HAP-1 (cell line): ENCODE results near the gene MAGEF1.

Experiments used
- DNase-seq, 2 experiments: peaks; one replicate each; pipeline ENCODE4 v3.0.0-alpha.2; 2016 to 2020; ENCODE audit warnings: low spot score in 2 of 2
- H3K27me3 ChIP-seq: fragments of 250-450 bp; sonication (Bioruptor Pico); 2 replicates; pipeline ENCODE4 v1.5.1; 2020; ENCODE audit warnings: low read depth, mild to moderate bottlenecking, moderate library complexity
- H3K36me3 ChIP-seq: fragments of 250-450 bp; sonication (Bioruptor Pico); replicated peaks from 2 replicates; pipeline ENCODE4 v1.5.1; 2020; ENCODE audit warnings: mild to moderate bottlenecking
- H3K4me1 ChIP-seq: fragments of 250-450 bp; sonication (Bioruptor Pico); 2 replicates; pipeline ENCODE4 v1.5.1; 2020; ENCODE audit warnings: mild to moderate bottlenecking
- H3K4me3 ChIP-seq: fragments of 250-450 bp; sonication (Bioruptor Pico); 2 replicates; pipeline ENCODE4 v1.5.1; 2020; ENCODE audit warnings: mild to moderate bottlenecking, moderate library complexity
- H3K9me3 ChIP-seq: fragments of 250-450 bp; sonication (Bioruptor Pico); 2 replicates; pipeline ENCODE4 v1.5.1; 2020; ENCODE audit warnings: mild to moderate bottlenecking, moderate library complexity
- in situ Hi-C: fragments of 300-500 bp; cut with MboI; formaldehyde crosslinking; loops from 3 replicates; pipeline ENCODE4 v1.14.3; 2020; ENCODE audit warnings: low sequenced_read_pairs, inconsistent platforms, mixed read lengths

MAGEF1 gene

DNA sequence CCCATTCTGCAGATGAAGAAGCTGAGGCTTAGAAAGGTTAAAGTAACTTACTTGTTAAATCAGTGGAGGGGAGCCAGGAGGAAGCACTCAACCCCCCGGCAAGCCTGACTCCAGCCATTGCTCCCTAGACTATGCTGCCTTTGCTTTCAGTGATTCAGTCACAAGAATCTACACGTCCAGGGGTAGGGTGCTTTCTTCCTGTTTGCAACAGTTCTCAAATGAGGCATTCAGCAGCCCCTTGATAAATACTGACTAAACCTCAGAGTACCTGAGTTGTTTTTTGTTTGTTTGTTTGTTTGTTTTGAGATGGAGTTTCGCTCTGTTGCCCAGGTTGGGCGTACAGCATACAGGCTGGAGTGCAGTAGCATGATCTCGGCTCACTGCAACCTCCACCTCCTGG, 28.6 kb downstream of the MAGEF1 start:
- in situ Hi-C loops = no loop called here
- Histone ChIP-seq H3K27me3 (no peaks in the 10 kb centered on the region), H3K4me1 (peaks cover 16% of the 10 kb centered on the region), H3K9me3 (no peaks in the 10 kb centered on the region), H3K4me3 (no peak overlapping the region), H3K36me3 (no peaks in the 10 kb centered on the region)
- DNase-seq = no peak

DNA sequence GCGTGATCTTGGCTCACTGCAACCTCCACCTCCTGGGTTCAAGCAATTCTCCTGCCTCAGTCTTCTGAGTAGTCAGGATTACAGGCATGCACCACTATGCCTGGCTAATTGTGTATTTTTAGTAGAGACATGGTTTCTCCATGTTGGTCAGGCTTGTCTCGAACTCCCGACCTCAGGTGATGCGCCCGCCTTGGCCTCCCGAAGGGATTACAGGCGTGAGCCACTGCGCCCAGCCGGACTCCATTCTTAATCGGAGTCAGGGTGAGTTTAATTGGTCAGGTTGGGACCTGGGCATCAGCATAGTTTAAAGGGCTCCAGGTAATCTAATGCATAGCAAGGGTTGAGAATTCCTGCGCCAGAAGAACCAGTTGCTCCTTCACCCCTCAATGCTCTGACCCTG, 29.2 kb downstream of the MAGEF1 start:
- in situ Hi-C loops = no loop called here

DNA sequence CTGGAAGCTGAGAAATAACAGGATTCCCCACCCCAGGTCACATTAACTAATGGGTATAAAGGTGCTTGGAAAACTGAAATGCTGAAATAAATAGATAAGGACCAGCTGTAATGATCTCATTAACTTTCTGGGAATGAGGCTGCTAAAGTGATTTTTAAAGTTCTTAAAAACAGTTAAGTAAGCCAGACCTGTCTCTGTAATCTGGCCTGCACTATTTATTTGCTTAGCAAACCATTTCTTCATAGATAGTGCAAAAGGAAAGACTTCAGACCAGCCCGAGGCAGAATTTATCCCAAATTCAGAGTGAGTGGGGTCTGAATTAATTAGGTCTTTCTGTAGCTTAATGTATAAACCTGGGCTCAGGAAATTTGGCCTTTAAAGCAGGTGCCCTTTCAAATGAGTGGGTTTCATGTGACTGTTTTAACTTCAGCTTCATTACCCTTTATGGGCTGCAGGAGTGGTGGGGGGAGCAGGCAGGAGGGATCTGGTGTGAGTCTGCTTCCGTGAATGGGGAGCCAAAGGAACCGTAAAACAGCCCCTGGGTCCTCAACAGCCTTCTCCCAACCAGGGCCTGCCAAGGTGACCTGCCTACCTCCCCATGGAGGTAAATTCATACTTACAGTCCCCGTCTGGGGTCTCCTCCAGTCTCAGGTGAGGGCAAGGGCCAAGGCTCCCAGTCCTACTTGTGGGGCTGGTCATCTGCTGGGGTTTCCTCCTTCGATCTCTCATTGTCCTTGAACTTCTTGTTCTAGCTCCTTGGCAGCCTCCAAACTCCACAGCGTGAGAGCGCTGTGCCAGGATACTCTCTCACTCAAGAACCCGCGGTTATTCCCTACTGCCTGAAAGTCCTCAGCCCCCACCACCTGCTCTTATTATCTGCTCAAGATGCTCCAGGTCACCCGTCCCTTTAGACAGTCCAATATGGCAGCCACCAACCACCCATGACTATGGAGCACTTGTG, 31.2 kb downstream of the MAGEF1 start:
- DNase-seq = no peak
- no peaks in the 10 kb centered on the region for H3K27me3 ChIP-seq
- H3K4me1 ChIP-seq = peaks cover 7% of the 10 kb centered on the region
- no peaks in the 10 kb centered on the region for H3K36me3 ChIP-seq
- in situ Hi-C loops = no loop called here
- H3K4me3 ChIP-seq = no peak overlapping the region
- H3K9me3 ChIP-seq = no peaks in the 10 kb centered on the region

More for the DNA sequence above, 29.2 kb downstream of the MAGEF1 start:
- no peaks in the 10 kb centered on the region for H3K27me3 ChIP-seq
- no peaks in the 10 kb centered on the region for H3K36me3 ChIP-seq
- H3K4me3 ChIP-seq = no peak overlapping the region
- peaks cover 16% of the 10 kb centered on the region for H3K4me1 ChIP-seq
- no peak for DNase-seq
- H3K9me3 ChIP-seq = no peaks in the 10 kb centered on the region

DNA sequence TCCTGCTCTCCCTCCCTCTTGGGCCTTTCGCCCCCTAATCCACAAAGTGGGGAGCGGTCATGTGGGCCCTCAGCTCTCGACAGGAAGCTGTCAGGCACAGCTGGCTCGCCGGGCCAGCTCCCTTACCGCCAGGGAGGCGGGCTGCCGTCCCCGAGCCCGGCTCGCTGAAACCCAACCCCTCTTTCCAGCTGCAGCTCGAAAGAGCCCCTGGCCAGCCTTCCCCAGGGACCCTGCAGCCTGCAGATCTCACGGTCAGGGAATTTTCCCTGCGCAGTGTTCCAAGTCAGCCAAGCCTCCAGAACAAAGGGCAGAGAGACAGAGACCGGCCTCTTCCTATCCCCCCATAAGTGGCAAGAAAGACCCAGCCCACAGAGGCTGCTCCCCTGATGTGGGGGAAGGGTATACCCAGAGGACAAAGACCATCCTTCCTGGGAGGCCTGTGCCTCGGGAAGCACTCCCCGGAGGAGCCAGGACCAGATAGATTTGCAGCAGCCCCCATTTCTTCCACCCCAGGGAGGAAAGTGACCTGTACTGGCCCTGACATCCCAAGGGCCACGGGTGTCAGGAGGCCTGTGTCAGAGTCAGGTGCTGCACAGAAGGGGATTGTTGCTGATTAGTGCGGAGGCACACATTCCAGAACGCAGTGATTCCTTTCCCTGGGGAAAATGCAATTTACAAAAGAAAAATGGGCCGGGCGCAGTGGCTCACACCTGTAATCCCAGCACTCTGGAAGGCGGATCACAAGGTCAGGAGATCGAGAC, 32.6 kb downstream of the MAGEF1 start:
- Histone ChIP-seq H3K9me3 (no peaks in the 10 kb centered on the region), H3K27me3 (no peaks in the 10 kb centered on the region), H3K4me1 (no peaks in the 10 kb centered on the region), H3K4me3 (no peak overlapping the region), H3K36me3 (no peaks in the 10 kb centered on the region)
- in situ Hi-C loops = no loop called here
- DNase-seq = peak in 1 of 2 experiments; percentile 48

DNA sequence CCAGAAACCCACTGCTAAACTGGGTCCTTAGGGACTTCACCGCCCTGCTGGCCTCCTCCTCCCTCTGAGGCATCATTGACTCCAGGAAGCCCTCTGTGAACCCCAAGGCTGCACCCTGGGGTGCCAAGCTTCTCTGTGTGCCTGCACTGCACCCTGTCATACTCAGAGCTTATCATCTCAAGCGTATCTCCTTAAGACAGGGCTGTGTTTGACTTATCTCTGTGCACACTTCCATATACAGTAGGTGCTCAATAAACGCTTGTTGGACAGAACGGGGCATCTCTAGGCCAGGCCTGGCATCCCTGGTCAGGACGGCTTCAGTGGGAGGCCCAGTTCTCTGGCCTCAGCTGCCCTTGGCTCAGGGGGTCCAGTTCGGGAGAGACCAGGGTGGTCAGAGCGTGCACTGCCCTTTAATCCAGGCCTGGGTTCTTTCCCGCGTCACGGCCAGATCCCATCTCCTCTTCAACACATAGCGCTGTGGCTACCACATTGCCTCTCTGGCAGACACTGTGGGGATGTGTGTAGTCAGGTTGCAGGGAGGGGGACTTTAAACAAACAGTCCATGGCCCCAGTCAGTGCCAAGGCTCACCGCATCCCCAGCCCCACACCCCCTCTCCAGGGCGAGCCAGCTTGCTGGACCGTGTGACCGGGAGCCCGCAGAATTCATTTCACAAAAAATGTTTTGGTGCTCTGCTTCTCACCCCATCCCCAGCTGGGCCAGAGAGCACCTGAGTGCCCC, 33.4 kb downstream of the MAGEF1 start:
- in situ Hi-C loops = no loop called here
- Histone ChIP-seq H3K4me1 (no peaks in the 10 kb centered on the region), H3K27me3 (no peaks in the 10 kb centered on the region), H3K36me3 (no peaks in the 10 kb centered on the region), H3K9me3 (no peaks in the 10 kb centered on the region), H3K4me3 (no peak overlapping the region)
- DNase-seq = no peak

DNA sequence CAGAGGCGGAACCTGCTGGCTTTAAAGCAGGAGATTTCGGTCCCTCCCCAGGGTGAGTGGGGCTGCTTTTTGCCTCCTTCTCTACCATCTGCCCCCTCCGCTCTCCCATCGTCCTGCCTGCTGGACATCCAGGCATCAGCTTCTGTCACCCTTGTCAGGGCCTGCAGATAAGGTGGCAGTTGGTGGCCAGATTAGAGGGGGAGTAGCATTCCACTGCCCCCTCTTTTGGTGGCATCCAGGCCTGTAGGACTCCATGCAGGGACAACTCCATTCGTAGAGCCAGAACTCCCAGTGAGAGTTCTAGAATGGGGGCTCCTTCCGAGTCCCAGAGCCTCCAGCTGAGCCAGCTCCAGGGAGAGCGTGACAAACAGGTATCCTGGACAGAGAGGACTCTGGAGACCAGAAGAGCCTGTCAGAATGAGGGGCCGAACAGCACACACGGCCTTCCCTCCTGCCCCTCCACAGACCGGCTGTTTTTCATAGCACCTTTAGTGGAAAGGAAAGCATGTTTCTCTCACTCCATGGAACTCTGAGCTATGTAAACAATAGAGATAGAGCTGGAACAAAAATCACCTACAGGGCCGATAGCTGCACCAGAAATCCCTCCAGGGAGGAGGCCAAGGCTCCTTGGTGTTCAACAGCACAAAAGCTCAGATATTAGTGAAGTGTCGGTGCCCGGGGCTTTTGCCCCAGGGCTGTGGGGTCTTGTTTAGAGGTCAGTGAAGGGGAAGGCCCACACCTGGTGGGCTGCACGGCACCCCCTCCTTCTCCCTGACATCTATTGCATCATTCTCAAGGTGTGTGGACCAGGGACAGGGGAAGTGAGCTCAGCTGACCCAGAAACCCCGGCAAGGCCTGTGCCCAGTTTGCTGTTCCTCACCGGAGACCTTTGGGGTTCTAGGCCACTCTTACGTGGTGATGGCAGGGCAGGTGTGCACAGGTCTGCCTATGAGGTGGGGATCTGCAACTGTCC, 34.2 kb downstream of the MAGEF1 start:
- no peaks in the 10 kb centered on the region for H3K36me3 ChIP-seq
- H3K4me1 ChIP-seq = no peaks in the 10 kb centered on the region
- H3K27me3 ChIP-seq = no peaks in the 10 kb centered on the region
- in situ Hi-C loops = no loop called here
- H3K9me3 ChIP-seq = no peaks in the 10 kb centered on the region
- DNase-seq = no peak
- H3K4me3 ChIP-seq = no peak overlapping the region

DNA sequence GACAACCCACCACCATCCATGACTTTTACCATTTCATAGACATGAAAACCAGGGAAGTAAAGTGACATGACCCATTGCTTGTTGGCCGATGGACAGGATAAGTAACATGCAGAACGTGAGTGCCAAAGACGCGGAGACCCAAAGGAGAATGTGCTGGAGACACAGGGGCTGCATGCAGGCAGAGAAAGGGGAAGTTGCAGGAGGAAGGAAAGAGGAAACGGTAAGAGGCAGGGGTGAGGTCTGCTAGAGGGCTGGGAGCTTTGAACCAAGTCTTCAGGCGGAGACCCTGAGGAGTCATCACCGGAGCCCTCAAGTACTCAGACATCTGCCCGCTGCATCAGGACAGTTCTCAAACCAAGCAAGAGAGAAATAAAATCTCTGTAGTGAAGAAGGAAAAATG, 34.9 kb downstream of the MAGEF1 start:
- in situ Hi-C loops = no loop called here

DNA sequence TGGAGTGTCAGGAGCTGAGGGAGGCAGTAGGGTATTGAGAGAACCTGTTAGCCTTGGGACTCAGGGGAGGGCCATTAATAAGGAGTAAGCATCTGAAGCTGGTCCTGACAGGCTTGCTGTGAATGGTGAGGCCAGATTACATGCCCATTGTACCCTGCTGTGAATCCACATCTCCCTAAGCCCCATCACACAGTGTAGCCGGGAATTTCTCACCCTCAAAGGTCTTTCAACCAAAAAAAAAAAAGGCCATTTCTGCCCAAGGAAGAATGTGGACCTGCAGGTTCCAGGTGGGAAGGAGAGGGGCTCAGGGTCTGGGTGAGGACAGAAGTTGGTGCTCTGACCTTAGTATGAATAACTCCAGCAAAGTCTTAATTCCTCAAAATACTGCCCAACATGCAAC, 37.2 kb downstream of the MAGEF1 start:
- no peak for DNase-seq
- Histone ChIP-seq H3K4me1 (no peaks in the 10 kb centered on the region), H3K27me3 (no peaks in the 10 kb centered on the region), H3K9me3 (no peaks in the 10 kb centered on the region), H3K4me3 (no peak overlapping the region), H3K36me3 (no peaks in the 10 kb centered on the region)
- in situ Hi-C loops = no loop called here

More for the DNA sequence above, 34.9 kb downstream of the MAGEF1 start:
- Histone ChIP-seq H3K36me3 (no peaks in the 10 kb centered on the region), H3K27me3 (no peaks in the 10 kb centered on the region), H3K4me1 (no peaks in the 10 kb centered on the region), H3K9me3 (no peaks in the 10 kb centered on the region), H3K4me3 (no peak overlapping the region)
- DNase-seq = no peak

DNA sequence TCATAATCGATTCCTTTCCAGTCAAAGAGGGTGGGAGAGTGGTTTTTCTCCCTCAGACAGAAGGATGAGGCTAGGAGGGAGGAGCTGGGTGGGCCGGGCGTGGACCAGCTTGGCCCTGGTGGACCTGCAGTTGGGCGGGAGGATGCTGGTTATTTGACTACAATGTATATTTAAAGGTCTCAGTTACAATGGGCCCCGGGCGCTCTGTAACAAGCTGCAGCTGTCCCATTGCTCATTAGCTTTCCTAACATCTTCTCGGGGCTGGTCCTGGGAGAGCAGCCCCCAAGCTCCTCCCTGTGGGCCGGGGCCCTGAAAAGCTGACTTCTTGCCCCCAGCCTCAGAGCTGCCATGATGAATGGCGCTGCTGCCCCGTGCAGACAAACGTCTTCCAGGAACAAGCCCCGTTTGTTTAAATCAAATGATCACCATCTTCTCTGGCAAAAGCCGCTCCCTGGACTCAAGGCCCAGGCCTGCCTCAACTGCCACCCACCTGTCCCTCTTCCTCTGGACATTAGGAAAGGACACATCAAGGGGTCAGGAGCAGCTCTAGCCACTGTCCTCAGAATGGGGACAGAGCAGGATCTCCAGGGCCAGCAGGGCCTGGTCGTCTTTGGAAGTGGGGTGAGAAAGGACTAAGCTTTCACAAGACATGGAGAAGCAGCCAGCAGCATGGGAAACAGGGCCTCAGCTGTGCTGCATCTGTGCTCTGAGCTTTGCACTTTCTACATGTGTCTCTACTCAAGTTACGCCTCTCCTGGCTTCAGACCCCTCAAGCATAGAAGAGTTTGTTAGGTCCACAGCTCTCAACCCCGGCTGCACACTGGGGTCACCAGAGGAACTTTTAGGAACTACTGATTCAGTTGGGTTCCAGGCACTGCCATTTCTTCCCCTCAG, 38.6 kb downstream of the MAGEF1 start:
- in situ Hi-C loops = no loop called here
- no peaks in the 10 kb centered on the region for H3K4me1 ChIP-seq
- H3K9me3 ChIP-seq = no peaks in the 10 kb centered on the region
- DNase-seq = no peak
- H3K36me3 ChIP-seq = no peaks in the 10 kb centered on the region
- no peak overlapping the region for H3K4me3 ChIP-seq
- no peaks in the 10 kb centered on the region for H3K27me3 ChIP-seq

DNA sequence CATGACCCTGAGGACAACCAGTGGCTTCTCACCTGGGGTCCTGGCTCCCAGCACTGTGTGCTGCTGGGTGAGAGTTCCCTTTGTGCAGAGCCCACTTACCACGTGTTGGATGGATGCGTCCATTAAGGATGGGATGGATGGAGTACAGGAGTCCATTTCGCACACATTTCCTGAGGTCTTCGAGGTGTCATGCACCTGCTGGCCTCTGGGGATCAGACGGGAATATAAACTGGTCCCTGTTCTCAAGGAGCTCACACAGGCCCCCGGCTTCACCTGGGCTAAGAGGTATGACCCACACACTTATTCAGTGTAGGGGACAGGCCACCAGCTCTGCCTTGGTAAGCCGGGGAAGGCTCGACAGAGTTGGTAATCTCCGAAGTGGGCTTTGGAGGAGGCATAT, 39.5 kb downstream of the MAGEF1 start:
- in situ Hi-C loops = no loop called here
- Histone ChIP-seq H3K27me3 (no peaks in the 10 kb centered on the region), H3K36me3 (no peaks in the 10 kb centered on the region), H3K9me3 (no peaks in the 10 kb centered on the region), H3K4me1 (no peaks in the 10 kb centered on the region), H3K4me3 (no peak overlapping the region)
- no peak for DNase-seq

DNA sequence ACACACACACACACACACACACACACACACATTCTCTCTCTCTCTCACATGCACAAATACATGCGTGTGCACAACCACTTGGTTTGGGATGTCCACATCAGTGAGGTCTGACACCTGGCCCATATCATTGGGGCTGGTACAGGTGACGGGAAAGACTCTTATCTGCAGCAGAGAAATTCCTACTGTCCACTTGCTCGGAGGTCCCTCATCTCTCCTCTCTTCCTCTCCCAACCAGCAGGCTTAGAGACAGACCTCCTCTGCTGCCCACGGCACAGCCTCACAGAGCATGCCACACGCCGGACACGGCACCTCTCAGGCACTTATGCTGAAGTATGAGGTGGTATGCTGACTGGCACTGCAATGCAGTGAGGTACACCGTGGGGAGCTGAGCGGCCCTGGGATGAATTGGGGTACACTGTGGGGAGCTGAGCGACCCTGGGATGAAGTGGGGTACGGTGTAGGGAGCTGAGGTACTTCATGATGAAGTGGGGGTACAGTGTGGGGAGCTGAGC, 41.7 kb downstream of the MAGEF1 start:
- Histone ChIP-seq H3K36me3 (no peaks in the 10 kb centered on the region), H3K4me1 (no peaks in the 10 kb centered on the region), H3K9me3 (no peaks in the 10 kb centered on the region), H3K27me3 (no peaks in the 10 kb centered on the region), H3K4me3 (no peak overlapping the region)
- in situ Hi-C loops = no loop called here
- no peak for DNase-seq

DNA sequence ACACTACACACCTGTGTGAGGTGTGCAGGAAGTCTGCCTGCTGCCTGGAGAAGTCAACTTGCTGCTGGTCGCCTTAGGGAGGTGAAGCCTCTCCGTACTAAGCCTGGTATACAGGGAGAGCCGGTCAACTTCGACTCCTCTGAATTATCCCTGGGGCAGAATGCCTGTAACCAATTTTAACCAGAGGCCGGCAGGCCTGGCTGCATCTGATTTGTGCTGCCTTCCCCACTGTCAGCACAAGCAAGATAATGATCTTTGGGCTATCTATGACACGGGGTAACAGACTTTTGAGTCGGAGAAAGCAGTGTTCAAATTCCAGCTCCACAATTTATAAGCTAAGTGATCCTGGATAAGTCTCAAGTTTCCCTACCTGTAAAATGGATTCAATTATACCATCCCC, 42.3 kb downstream of the MAGEF1 start:
- in situ Hi-C loops = no loop called here
- H3K27me3 ChIP-seq = no peaks in the 10 kb centered on the region

More for the DNA sequence above, 42.3 kb downstream of the MAGEF1 start:
- H3K9me3 ChIP-seq = no peaks in the 10 kb centered on the region
- H3K4me1 ChIP-seq = no peaks in the 10 kb centered on the region
- no peak overlapping the region for H3K4me3 ChIP-seq
- H3K36me3 ChIP-seq = no peaks in the 10 kb centered on the region
- DNase-seq = no peak
